Left cardiac atrium (tissue), 4 donors: ENCODE measurements around the gene CUX1. TPM values are rescaled to one million over a fixed set of nuclear protein-coding genes. Genes with fewer than 3 reads are reported as not detected.

ENCODE experiments used
- ATAC-seq, 2 donors: fragments of 200-7000 bp; cut with Tn5 transposase; one replicate each; pipeline ENCODE4 v1.9.1; 2020; ENCODE audit warnings: mild to moderate bottlenecking in 2 of 2, moderate library complexity in 2 of 2
- DNase-seq: peaks from one replicate; pipeline ENCODE4 v3.0.0-alpha.2; 2020
- intact Hi-C, 2 donors: fragments of 100-400 bp; cut with DNase I; formaldehyde crosslinking; loops; one replicate each; pipeline versions ENCODE4 v1.14.1 to v1.15.1; 2022 to 2023
- total RNA-seq, 2 donors: library from RNA; stranded (reverse); fragmentation: NEBNext Ultra II Directional; extraction: Animal tissue kit (Norgen Biotek cat#: 25700); gene quantifications; one replicate each; pipeline ENCODE4 v1.2.1, GENCODE V29; 2021
- donor health status: DM: no; HTN: yes; CAD: no.
- donor health status: DM: no; HTN: yes; CAD: no; lungs with severe emphysema.
- donor health status: DM: yes; HTN: yes; CAD: no.
- donor health status: Dilated cardiomyopathy.

CUX1 gene
- total RNA-seq, 2 donors from 2014 or later: 81.6 to 108 TPM

DNA sequence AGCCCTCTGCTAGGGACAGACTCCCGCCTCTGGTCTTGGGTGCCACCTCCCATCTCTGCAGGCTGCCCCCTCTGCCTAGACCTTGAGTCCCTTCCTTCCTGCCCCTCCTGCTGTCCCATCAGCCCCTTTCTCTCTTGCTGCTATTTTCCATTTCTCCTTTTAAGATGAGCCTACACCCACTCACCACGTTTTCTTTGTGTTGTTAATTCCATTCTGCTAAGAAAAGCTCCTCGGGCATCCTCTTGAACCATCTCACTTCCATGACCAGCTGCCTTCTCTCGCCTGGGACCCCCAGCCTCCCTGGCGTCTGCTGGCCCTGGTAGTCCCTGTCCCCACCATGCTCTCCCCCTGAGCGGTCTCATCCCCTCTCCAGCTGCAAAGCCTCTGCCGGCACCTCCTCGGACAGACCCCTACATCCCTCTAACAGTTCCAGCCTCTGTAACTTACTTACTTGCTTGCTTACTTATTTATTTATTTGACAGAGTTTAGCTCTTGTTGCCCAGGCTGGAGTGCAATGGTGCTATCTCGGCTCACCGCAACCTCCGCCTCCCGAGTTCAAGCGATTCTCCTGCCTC lies 373.4 kb downstream of the CUX1 start:
- intact Hi-C loops: no loop called here
- DNase-seq: no peak
- no peak for ATAC-seq

DNA sequence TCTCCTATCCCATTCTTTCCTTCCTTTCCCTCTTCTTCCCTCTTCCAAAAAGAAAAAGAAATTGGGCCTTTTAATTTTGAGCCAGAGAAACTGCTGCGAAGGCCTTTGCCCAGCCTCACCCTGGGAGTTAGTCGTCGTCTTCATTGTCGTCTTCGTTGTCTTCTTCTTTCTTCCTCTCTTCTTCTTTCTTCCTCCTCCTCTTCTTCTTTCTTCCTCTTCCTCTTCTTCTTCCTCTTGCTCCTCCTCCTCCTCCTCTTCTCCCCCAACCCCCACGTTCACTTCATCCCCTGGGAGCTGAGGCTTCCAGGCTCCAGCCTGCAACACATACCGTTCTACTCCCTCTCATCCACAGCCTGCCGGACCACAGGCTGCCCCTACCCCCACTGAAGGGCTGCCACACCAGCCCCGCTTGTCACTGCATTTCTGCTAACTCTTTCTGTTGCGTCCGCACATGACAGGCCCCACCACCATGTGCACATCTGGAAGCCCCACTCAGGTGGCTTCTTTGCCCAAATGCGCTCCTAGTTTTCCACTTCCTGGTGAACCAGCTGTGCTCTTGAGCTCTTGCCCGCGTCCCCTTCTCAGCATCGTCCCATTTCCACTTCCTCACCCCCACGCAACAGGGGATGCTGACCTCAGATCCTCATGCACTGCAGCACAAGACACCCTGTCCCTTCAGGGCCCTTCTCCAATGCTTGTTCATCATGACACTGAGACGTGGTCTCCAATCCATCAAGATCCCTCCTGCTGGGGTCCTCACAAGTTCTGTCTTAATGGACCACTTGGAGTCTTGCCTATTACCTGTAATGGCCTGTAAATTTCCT lies 374.3 kb downstream of the CUX1 start:
- intact Hi-C loops: no loop called here
- no peak for ATAC-seq

GRCh38 chr7:102192790-102193189 lies 375.4 kb downstream of the CUX1 start:
- no peak for DNase-seq
- intact Hi-C loops: no loop called here
- no peak for ATAC-seq

More for the DNA sequence above, 374.3 kb downstream of the CUX1 start:
- DNase-seq: no peak

DNA sequence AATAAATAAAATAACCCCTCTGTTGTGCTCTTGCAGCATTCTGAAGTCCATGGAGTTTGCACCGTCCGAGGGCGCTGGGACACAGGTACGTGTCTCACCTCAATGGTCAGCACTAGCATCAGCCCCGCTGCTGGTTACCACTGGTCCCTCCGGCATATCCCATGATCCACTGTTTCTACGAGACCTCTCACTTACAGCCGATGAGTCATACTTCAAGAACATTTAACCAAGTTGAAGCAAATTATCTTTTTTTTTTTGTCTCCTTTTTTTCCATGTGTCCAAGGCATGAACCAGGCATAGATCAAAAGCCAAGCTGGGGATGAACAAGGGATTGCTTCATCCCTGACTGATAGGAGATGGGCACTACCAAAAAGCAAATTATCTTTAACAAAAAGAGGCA lies 376.4 kb downstream of the CUX1 start:
- no peak for ATAC-seq
- no peak for DNase-seq
- intact Hi-C loops: no loop called here

- DNase-seq (no peak), ATAC-seq (no peak)
- intact Hi-C loops: no loop called here
These were observed 377.9 kb downstream of the CUX1 start for GRCh38 chr7:102195361-102195760.

DNA sequence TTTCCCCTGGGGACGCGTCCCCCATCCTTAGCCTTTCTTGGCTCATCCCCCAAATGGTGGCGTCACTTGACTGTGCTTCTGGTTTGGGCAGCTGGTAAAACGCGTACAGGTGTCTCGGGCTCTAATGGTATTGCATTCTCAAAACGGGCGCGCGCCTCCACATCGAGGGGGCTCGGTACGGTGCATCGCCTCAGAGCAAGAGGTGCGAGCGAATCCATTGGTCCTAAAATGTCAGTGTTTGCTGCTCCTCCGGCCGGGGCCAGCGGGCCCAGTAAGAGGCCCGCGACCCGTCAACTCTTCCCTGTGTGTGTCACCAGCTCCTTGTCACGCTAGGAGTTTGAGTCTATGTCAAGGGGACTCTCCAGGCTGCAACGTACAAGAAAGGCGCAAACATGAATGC lies 378.6 kb downstream of the CUX1 start:
- no peak for ATAC-seq

DNA sequence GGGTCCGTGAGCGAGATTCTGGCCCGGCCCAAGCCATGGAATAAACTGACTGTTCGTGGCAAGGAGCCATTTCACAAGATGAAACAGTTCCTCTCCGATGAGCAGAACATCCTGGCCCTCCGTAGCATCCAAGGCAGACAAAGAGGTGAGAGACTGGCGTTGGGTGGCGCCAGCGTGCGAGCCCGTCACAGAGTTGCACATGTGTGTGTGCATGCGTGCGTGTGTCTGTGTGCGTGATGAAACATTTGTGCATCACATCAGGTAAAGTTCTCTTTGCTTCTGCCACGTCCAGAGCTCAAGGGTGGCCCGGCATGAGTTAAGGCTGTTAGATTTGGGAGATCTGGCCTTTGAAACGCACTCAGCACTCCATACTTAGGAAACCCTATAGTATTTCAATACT lies 379.7 kb downstream of the CUX1 start:
- ATAC-seq: no peak
- DNase-seq: no peak
- intact Hi-C loops: no loop called here

More for the DNA sequence above, 378.6 kb downstream of the CUX1 start:
- intact Hi-C loops: no loop called here
- DNase-seq: no peak

DNA sequence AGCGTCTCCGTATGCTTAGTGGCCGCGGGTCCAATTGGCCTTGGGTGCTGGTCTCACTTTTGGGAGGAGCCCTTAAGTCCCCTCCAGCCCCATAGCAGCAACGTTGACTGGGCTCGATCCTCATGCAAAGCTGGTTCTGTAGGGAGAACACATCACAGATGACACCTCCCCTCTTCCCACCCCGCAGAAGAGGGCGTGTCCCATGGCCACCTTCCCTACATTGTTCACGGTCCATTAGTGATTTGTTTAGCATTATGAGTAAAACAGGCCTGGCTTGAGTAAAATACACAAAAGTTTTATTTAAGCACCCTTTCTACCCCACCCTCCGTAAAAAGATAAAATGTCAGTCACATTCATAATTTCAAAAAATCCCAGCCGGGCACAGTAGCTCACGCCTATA lies 380.2 kb downstream of the CUX1 start:
- ATAC-seq (no peak), DNase-seq (no peak)
- intact Hi-C loops: no loop called here

GRCh38 chr7:102198417-102198956 lies 381.1 kb downstream of the CUX1 start:
- intact Hi-C loops: no loop called here
- no peak for ATAC-seq
- no peak for DNase-seq

GRCh38 chr7:102201576-102201975 lies 384.1 kb downstream of the CUX1 start:
- no peak for DNase-seq
- intact Hi-C loops: no loop called here
- ATAC-seq: no peak

GRCh38 chr7:102202556-102202955 lies 385.1 kb downstream of the CUX1 start:
- intact Hi-C loops: no loop called here
- no peak for ATAC-seq
- no peak for DNase-seq

GRCh38 chr7:102203218-102203617 lies 385.8 kb downstream of the CUX1 start:
- ATAC-seq (no peak), DNase-seq (no peak)
- intact Hi-C loops: no loop called here

DNA sequence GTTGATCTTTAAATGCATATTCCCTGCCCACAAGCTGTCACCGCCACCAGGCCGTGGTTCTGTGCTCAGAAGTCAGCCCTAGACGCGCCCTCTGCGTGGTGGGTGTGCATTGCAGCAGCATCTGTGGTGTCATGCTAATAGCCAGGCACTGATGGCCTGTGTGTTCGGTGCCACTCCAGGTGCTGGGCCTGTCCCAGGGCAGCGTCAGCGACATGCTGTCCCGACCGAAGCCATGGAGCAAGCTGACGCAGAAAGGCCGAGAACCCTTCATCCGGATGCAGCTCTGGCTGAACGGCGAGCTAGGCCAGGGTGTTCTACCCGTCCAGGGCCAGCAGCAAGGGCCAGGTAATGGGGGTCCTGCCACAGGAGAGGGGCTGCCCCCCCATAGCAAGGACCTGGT lies 386.8 kb downstream of the CUX1 start:
- intact Hi-C loops: no loop called here
- DNase-seq (no peak), ATAC-seq (no peak)

DNA sequence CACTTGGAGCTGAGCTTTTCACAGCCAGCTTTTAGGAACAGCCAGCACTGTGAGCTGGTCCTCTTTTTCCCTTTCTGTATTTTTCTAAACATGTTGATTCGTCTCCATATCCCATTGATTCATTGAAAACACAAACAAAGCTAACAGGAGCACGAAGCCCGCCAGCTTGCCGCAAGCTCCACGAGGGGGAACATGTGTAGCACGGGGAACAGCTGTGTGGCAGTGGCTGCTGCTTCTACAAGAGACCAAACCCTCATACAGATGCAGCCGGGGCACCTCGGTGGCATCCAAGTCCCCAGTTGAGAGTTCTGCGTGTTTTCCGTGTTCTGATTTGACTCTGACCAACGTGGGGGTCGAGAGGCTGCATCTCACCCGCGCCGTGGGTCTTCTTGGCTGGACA lies 388.5 kb downstream of the CUX1 start:
- DNase-seq (no peak), ATAC-seq (no peak)
- intact Hi-C loops: no loop called here

GRCh38 chr7:102208826-102209225 lies 391.4 kb downstream of the CUX1 start:
- DNase-seq: no peak
- intact Hi-C loops: no loop called here
- no peak for ATAC-seq

DNA sequence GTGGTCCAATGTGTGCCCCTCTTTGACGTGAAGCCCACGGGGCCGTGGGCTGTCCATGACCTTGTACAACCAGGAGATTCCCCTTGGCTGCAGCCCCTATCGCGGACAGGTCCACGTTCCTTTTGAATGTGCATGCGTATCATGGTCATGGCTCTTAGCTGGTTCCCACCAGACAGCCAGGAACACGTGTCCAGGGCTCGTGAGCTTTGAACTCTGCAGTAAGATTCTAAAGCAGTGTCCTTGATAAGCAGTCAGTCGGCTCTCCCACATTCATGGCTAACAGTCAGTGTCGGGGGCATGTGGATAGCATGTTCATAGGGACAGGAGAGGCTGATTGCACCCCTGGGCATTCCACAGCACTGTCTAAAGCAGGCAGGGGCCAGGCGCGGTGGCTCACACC lies 393.4 kb downstream of the CUX1 start:
- intact Hi-C loops: no loop called here
- DNase-seq: no peak
- no peak for ATAC-seq

DNA sequence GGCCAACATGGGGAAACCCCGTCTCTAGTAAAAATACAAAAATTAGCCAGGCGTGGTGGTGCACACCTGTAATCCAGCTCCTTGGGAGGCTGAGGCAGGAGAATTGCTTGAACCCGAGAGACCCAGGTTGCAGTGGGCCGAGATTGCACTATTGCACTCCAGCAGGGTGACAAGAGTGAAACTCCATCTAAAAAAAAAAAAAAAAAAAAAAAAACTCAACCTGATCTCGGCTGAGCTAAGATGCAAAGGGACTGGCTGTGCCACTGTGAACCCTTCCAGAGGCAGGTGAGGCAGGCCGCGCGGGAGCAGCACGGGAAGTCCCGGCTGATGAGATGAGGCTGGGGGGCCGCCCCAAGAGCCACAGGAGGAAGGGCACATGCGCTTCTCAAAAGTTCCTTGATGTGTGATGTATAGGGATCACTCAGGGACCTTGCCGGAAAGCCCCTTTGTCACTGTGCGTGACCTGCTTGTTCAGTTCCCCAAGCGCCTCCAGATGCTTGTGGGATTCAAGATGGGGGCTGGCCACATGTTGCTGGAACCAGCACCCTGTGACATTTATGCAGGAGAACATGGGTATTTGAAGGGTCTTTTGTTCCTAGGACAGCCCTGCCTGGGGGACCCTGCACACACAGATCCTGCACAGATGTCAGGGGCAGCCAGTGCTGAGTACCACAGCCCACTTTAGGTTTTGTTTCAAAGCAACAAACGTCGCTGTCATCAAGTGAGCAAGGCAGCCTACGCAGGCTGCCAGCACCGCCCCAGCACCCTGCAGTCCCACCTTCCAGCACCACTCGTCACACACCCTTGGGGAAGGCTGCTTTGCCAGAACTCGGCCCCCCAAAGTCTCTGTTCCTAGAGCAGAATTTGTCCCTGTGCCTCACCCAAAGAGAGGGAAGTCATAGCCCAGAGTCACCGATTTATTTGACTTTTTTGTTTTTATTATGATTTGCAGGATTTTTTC lies 394.4 kb downstream of the CUX1 start:
- intact Hi-C loops: no loop called here
- no peak for ATAC-seq
- no peak for DNase-seq

DNA sequence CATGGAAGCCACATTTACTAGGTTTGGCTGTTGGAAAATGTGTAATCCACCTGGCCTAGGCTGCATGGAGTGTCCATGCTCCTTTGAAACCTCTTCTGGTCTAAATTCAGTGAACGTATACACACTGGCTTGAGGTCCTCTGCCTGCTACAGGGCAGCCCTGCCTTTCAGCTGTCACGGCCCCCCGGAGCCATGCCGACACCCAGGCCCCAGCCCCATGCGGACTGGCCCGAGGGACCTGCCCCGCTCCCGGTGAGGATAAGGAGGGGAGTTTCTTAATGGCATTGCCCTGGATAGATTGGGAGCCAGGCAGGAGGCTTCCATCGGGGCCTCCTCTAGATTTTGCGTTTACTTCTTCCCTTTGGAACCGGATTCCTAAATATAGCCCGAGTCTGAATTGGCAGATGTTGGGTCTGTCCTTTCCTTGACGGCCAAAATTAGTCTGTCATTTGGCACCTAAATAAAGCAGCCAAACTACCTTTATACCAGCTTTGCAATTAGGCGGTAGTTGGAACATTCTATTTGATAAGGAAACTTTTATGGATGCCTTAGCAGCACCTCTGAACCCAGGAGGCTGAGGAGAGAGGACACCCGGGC lies 397.1 kb downstream of the CUX1 start:
- intact Hi-C loops: no loop called here
- ATAC-seq (peak; percentile 41 to 44), DNase-seq (no peak)

DNA sequence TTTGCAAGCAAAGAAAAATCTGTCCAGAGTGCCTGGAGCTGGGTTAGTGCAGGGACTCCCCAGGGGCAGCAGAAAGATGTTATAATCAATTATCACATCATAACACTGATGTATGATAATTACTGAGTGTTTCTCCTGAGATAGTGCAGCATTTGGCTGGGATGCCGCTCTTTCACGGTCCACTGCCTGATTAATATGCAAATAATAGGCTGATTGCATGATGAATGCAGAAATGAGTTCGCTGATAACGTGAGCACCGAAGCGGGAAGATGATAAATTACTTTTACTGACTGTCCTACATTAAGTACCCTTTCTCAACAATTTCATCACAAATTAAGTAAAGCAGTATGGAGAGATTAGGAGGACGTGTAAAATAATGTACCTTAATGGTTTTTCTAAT lies 397.8 kb downstream of the CUX1 start:
- DNase-seq: no peak
- ATAC-seq: no peak
- intact Hi-C loops: no loop called here
